Endodermal cell (in vitro differentiated cells): ENCODE data around the gene PPP1R14C. TPM values are rescaled to one million over a fixed set of nuclear protein-coding genes. Genes with fewer than 3 reads are reported as not detected.

ENCODE experiments used
- DNase-seq: peaks from one replicate; pipeline ENCODE4 v3.0.0-alpha.2; 2017
- H3K27ac ChIP-seq: 2 replicates; pipeline ENCODE4 v1.5.1; 2013; ENCODE audit warnings: mild to moderate bottlenecking, low read depth, low read length, moderate library complexity
- H3K27me3 ChIP-seq: 2 replicates; pipeline ENCODE4 v1.6.1; 2013; ENCODE audit warnings: mild to moderate bottlenecking, low read length, moderate library complexity; ENCODE audit not compliant: insufficient read depth, control insufficient read depth, poor library complexity, severe bottlenecking
- H3K36me3 ChIP-seq: 2 replicates; pipeline ENCODE4 v1.7.0; 2013; ENCODE audit warnings: mild to moderate bottlenecking, low read length, moderate library complexity; ENCODE audit not compliant: control insufficient read depth, insufficient read depth
- H3K4me1 ChIP-seq: one replicate; pipeline ENCODE4 v1.7.0; 2013; ENCODE audit warnings: low read length; ENCODE audit not compliant: control insufficient read depth, insufficient read depth
- H3K4me3 ChIP-seq: 2 replicates; pipeline ENCODE4 v1.5.1; 2013; ENCODE audit warnings: mild to moderate bottlenecking, low read length, moderate library complexity
- H3K9ac ChIP-seq: 2 replicates; pipeline ENCODE4 v1.6.1; 2013; ENCODE audit warnings: mild to moderate bottlenecking, low read length, moderate library complexity; ENCODE audit not compliant: poor library complexity, severe bottlenecking; ENCODE audit errors: extremely low read depth
- H3K9me3 ChIP-seq: 2 replicates; pipeline ENCODE4 v1.6.1; 2013; ENCODE audit warnings: mild to moderate bottlenecking, low read length, moderate library complexity; ENCODE audit not compliant: control insufficient read depth
- H3K27ac Mint-ChIP-seq: 2 replicates; pipeline ENCODE4 v1.8.0; 2020; ENCODE audit warnings: mixed read lengths
- H3K27me3 Mint-ChIP-seq: 2 replicates; pipeline ENCODE4 v1.8.0; 2021; ENCODE audit warnings: mild to moderate bottlenecking, mixed read lengths; ENCODE audit not compliant: insufficient read depth
- H3K36me3 Mint-ChIP-seq: 2 replicates; pipeline ENCODE4 v1.8.0; 2020; ENCODE audit warnings: low read depth, mixed read lengths
- H3K4me1 Mint-ChIP-seq: 2 replicates; pipeline ENCODE4 v1.8.0; 2020; ENCODE audit warnings: mixed read lengths
- H3K4me3 Mint-ChIP-seq: 2 replicates; pipeline ENCODE4 v1.8.0; 2020; ENCODE audit warnings: mild to moderate bottlenecking, moderate library complexity, mixed read lengths
- H3K9me3 Mint-ChIP-seq: 2 replicates; pipeline ENCODE4 v1.8.0; 2020; ENCODE audit warnings: mild to moderate bottlenecking, mixed read lengths
- CTCF ChIP-seq: fragments of 200-600 bp; sonication (generic); conservative IDR thresholded peaks from 2 replicates; pipeline ENCODE4 v1.5.0; 2021; ENCODE audit warnings: antibody characterized with exemption, mild to moderate bottlenecking
- WGBS, 2 experiments: methylation state at CpG; one replicate each; pipeline versions ENCODE4 v1.1.5 to v1.1.7; 2013; ENCODE audit warnings: missing lambda C conversion rate in 2 of 2, mixed read lengths in 1 of 2; ENCODE audit not compliant: insufficient coverage in 1 of 2, insufficient read length in 1 of 2; 5-methylcytosine and 5-hydroxymethylcytosine counted together
- total RNA-seq, 2 donors: library from RNA; stranded (reverse); fragmentation: NEBNext Ultra II Directional in 1 of 2; extraction: Animal tissue kit (Norgen Biotek cat#: 25700) in 1 of 2; gene quantifications; 2 replicates in 1 of 2; 3 replicates in 1 of 2; pipeline ENCODE4 v1.2.1, GENCODE V29; 2021

The PPP1R14C gene
- total RNA-seq, 2 donors from 2014 or later = 0.20 to 0.29 TPM

GRCh38 chr6:150289454-150290071, 146.7 kb downstream of the PPP1R14C start:
- Mint-ChIP-seq H3K9me3 (peaks cover 8% of the 10 kb centered on the region), H3K4me1 (no peaks in the 10 kb centered on the region), H3K27ac (no peak overlapping the region), H3K36me3 (no peaks in the 10 kb centered on the region), H3K4me3 (no peak overlapping the region), H3K27me3 (peaks cover 4% of the 10 kb centered on the region)
- WGBS, 2 experiments = 94 to 95% methylated on average over 7 to 8 of the region's 8 CpGs
- H3K36me3 ChIP-seq = no peaks in the 10 kb centered on the region
- no peaks in the 10 kb centered on the region for H3K27me3 ChIP-seq
- TF ChIP-seq CTCF = no peak
- no peak overlapping the region for H3K9ac ChIP-seq
- no peaks in the 10 kb centered on the region for H3K9me3 ChIP-seq
- H3K27ac ChIP-seq = no peak overlapping the region
- no peaks in the 10 kb centered on the region for H3K4me1 ChIP-seq
- DNase-seq = no peak
- no peak overlapping the region for H3K4me3 ChIP-seq

DNA sequence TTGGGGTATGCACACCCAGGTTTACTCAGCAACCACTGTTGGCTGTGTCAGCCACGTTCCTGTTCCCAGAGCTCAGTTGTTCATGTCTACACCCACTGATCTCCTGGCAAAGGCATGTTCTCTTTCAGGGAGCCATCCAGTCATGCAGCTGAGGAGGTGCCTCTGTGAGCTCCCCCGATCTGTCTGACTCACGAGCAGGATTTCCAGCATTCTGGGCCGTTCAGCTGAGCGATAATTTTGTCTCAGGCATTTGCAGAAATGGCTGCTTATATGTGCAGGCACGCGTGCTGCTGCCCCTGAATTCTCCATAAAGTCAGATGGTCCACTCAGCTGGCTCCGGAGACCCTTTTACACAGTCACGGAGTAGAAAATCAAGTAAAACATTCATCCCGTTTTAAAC, 147.6 kb downstream of the PPP1R14C start:
- Mint-ChIP-seq H3K36me3 (no peaks in the 10 kb centered on the region), H3K27ac (no peak overlapping the region), H3K4me3 (no peak overlapping the region), H3K4me1 (no peaks in the 10 kb centered on the region), H3K27me3 (peaks cover 4% of the 10 kb centered on the region), H3K9me3 (peaks cover 8% of the 10 kb centered on the region)
- H3K27ac ChIP-seq = no peak overlapping the region
- WGBS, 2 experiments = 88 to 91% methylated on average over 9 to 10 of the region's 10 CpGs
- H3K36me3 ChIP-seq = no peaks in the 10 kb centered on the region
- H3K4me3 ChIP-seq = no peak overlapping the region
- no peak for DNase-seq
- H3K4me1 ChIP-seq = no peaks in the 10 kb centered on the region
- TF ChIP-seq CTCF = no peak
- H3K9me3 ChIP-seq = no peaks in the 10 kb centered on the region
- H3K27me3 ChIP-seq = no peaks in the 10 kb centered on the region
- H3K9ac ChIP-seq = no peak overlapping the region

- Mint-ChIP-seq H3K4me3 (no peak overlapping the region), H3K27me3 (peaks cover 4% of the 10 kb centered on the region), H3K27ac (no peak overlapping the region), H3K4me1 (no peaks in the 10 kb centered on the region), H3K9me3 (peaks cover 11% of the 10 kb centered on the region), H3K36me3 (no peaks in the 10 kb centered on the region)
- 92 to 95% methylated on average over 5 to 10 of the region's 10 CpGs for whole genome bisulfite sequencing, 2 experiments
- Histone ChIP-seq H3K27me3 (no peaks in the 10 kb centered on the region), H3K27ac (no peak overlapping the region), H3K9ac (no peak overlapping the region), H3K36me3 (no peaks in the 10 kb centered on the region), H3K9me3 (peaks cover 7% of the 10 kb centered on the region), H3K4me1 (no peaks in the 10 kb centered on the region), H3K4me3 (no peak overlapping the region)
- no peak for DNase-seq
- no peak for TF ChIP-seq CTCF
Measured at GRCh38 chr6:150291968-150292710, 149.3 kb downstream of the PPP1R14C start.
